DMS79 (cell line): Measurements from ENCODE around the gene CCR9.
"Not testable (repeated sequence)": the region's sequence is repeated elsewhere in the genome, so short reads cannot be mapped to it uniquely, and the experiment has no call there.

Source experiments
- DNase-seq: peaks from one replicate; lab custom pipeline; 2025; lab: John Stamatoyannopoulos, UW

CCR9 gene

GRCh38 chr3:45885979-45886705, at the start of gene CCR9:
Gene CCR9, plus strand, starts transcription at chr3:45886543. Its CDS starts 8,391 bp downstream, at chr3:45894934.
- DNase-seq: no peak

- no peak for DNase-seq
Observed at GRCh38 chr3:45838466-45838865, 47.9 kb upstream of the CCR9 start.

- no peak for DNase-seq
Observed at GRCh38 chr3:45841420-45841756, 45.0 kb upstream of the CCR9 start.

GRCh38 chr3:45841757-45842491, 44.4 kb upstream of the CCR9 start, which contains the start of gene LZTFL1:
Gene LZTFL1, minus strand, starts transcription at chr3:45842119. Its CDS starts 128 bp downstream, at chr3:45841991.
- peak; percentile 77 for DNase-seq

GRCh38 chr3:45842851-45843625, 43.3 kb upstream of the CCR9 start:
- DNase-seq: no peak

- DNase-seq: no peak
Observed at GRCh38 chr3:45844616-45845015, 41.7 kb upstream of the CCR9 start.

GRCh38 chr3:45848392-45848791, 38.0 kb upstream of the CCR9 start:
- DNase-seq: no peak

GRCh38 chr3:45852828-45853227, 33.5 kb upstream of the CCR9 start:
- no peak for DNase-seq

GRCh38 chr3:45856323-45856722, 30.0 kb upstream of the CCR9 start:
- DNase-seq: not testable (repeated sequence)

GRCh38 chr3:45857024-45857423, 29.3 kb upstream of the CCR9 start:
- not testable (repeated sequence) for DNase-seq

- DNase-seq: no peak
Observed at GRCh38 chr3:45858809-45859543, 27.4 kb upstream of the CCR9 start.

GRCh38 chr3:45860481-45860880, 25.9 kb upstream of the CCR9 start:
- DNase-seq: no peak

GRCh38 chr3:45861043-45861719, 25.2 kb upstream of the CCR9 start:
- no peak for DNase-seq

GRCh38 chr3:45864760-45865519, 21.4 kb upstream of the CCR9 start:
- peak; percentile 25 for DNase-seq

- no peak for DNase-seq
Observed at GRCh38 chr3:45865563-45865962, 20.8 kb upstream of the CCR9 start.

- no peak for DNase-seq
Observed at GRCh38 chr3:45868213-45868612, 18.1 kb upstream of the CCR9 start.

GRCh38 chr3:45868650-45869049, 17.7 kb upstream of the CCR9 start:
- DNase-seq: no peak

- no peak for DNase-seq
Observed at GRCh38 chr3:45869638-45870037, 16.7 kb upstream of the CCR9 start.

GRCh38 chr3:45870099-45870498, 16.2 kb upstream of the CCR9 start:
- DNase-seq: no peak

GRCh38 chr3:45871780-45872179, 14.6 kb upstream of the CCR9 start:
- no peak for DNase-seq

GRCh38 chr3:45872569-45872968, 13.8 kb upstream of the CCR9 start:
- DNase-seq: no peak
